H1 (cell line): ENCODE data around the gene UMAD1. TPM values are rescaled to one million over a fixed set of nuclear protein-coding genes. Genes with fewer than 3 reads are reported as not detected.

Source experiments
- CTCF ChIA-PET: fragments of 300-600 bp; sonication (Branson Sonifier 250); formaldehyde crosslinking; loops from one replicate; lab custom pipeline; 2021; ENCODE audit not compliant: partially characterized antibody; lab: Charles Lee
- POLR2A ChIA-PET: fragments of 300-600 bp; sonication (Branson Sonifier 250); formaldehyde crosslinking; loops from one replicate; lab custom pipeline; 2021; ENCODE audit warnings: inconsistent platforms; ENCODE audit not compliant: partially characterized antibody; lab: Charles Lee
- DNase-seq, 2 experiments: peaks; one replicate each; pipeline versions ENCODE4 v3.0.0 to v3.0.0-alpha.2; 2010 to 2022; ENCODE audit warnings: low spot score in 2 of 2, low read depth in 1 of 2, mixed read lengths in 1 of 2
- FAIRE-seq: peaks from 2 replicates; lab custom pipeline; 2011; peaks lifted over from hg19 to GRCh38; lab: Jason Lieb, UNC
- H2AFZ ChIP-seq: 2 replicates; pipeline ENCODE4 v1.8.1; 2012; ENCODE audit warnings: low read length, inconsistent platforms
- H2AK5ac ChIP-seq: 2 replicates; pipeline ENCODE4 v1.6.1; 2013; ENCODE audit warnings: low read depth, low read length
- H2BK120ac ChIP-seq: replicated peaks from 2 replicates; pipeline ENCODE3; 2013; ENCODE audit warnings: low read depth, low read length, inconsistent platforms
- H2BK12ac ChIP-seq: 2 replicates; pipeline ENCODE4 v1.6.1; 2013; ENCODE audit warnings: low read depth, low read length
- H2BK15ac ChIP-seq: 2 replicates; pipeline ENCODE4 v1.6.1; 2013; ENCODE audit warnings: low read length
- H2BK20ac ChIP-seq: 2 replicates; pipeline ENCODE4 v1.6.1; 2013; ENCODE audit warnings: low read length
- H2BK5ac ChIP-seq: 2 replicates; pipeline ENCODE4 v1.6.1; 2013; ENCODE audit warnings: low read depth, low read length
- H3K14ac ChIP-seq: 2 replicates; pipeline ENCODE4 v1.6.1; 2013; ENCODE audit warnings: inconsistent platforms; ENCODE audit not compliant: insufficient read length
- H3K18ac ChIP-seq: 2 replicates; pipeline ENCODE4 v1.6.1; 2013; ENCODE audit warnings: low read length; ENCODE audit errors: extremely low read depth
- H3K23ac ChIP-seq: 2 replicates; pipeline ENCODE4 v1.6.1; 2013; ENCODE audit warnings: inconsistent platforms; ENCODE audit not compliant: insufficient read length
- H3K23me2 ChIP-seq: 2 replicates; pipeline ENCODE4 v1.6.1; 2013; ENCODE audit warnings: low read depth, low read length
- H3K27ac ChIP-seq: 2 replicates; pipeline ENCODE4 v1.6.1; 2011; ENCODE audit warnings: low read depth, low read length, inconsistent platforms
- H3K27me3 ChIP-seq, 4 experiments: replicated peaks in 1 of 4; 1 replicate in 1 of 4; 2 replicates in 3 of 4; pipeline versions ENCODE4 v1.6.1 to v1.8.1; 2011 to 2013; ENCODE audit warnings: low read length in 3 of 4, mild to moderate bottlenecking in 3 of 4, inconsistent platforms in 2 of 4, mixed read lengths in 2 of 4, moderate library complexity in 1 of 4; ENCODE audit not compliant: control insufficient read depth in 3 of 4, insufficient read depth in 3 of 4; ENCODE audit errors: extremely low read depth in 1 of 4
- H3K36me3 ChIP-seq, 4 experiments: 2 replicates each; pipeline versions ENCODE4 v1.6.1 to v1.8.1; 2011 to 2013; ENCODE audit warnings: mild to moderate bottlenecking in 4 of 4, low read length in 3 of 4, moderate library complexity in 2 of 4, control low read depth in 1 of 4, inconsistent platforms in 1 of 4; ENCODE audit not compliant: insufficient read depth in 4 of 4, control insufficient read depth in 2 of 4
- H3K4ac ChIP-seq: replicated peaks from 2 replicates; pipeline ENCODE3; 2013; ENCODE audit warnings: low read length, low read depth, mixed read lengths, inconsistent platforms; ENCODE audit not compliant: insufficient read length
- H3K4me1 ChIP-seq, 4 experiments: replicated peaks in 1 of 4; 1 replicate in 1 of 4; 2 replicates in 3 of 4; pipeline versions ENCODE4 v1.6.1 to v1.8.1; 2011 to 2013; ENCODE audit warnings: low read length in 3 of 4, inconsistent platforms in 2 of 4, mixed read lengths in 1 of 4; ENCODE audit not compliant: insufficient read depth in 4 of 4, control insufficient read depth in 3 of 4
- H3K4me2 ChIP-seq, 2 experiments: 2 replicates each; pipeline versions ENCODE4 v1.6.1 to v1.8.1; 2011 to 2013; ENCODE audit warnings: low read depth in 2 of 2, low read length in 2 of 2, control low read depth in 1 of 2, inconsistent platforms in 1 of 2, mild to moderate bottlenecking in 1 of 2; ENCODE audit not compliant: insufficient read depth in 1 of 2
- H3K4me3 ChIP-seq, 4 experiments: fragments of 200-600, 300-600 bp in 1 of 4; sonication (generic), shearing (Covaris generic), sonication (Bioruptor Twin) in 1 of 4; 2 replicates each; pipeline versions ENCODE4 v1.5.1 to v1.8.1; 2011 to 2016; ENCODE audit warnings: low read length in 4 of 4, low read depth in 3 of 4, control low read depth in 2 of 4, inconsistent platforms in 2 of 4, mild to moderate bottlenecking in 2 of 4, mixed read lengths in 1 of 4, moderate library complexity in 1 of 4; ENCODE audit not compliant: insufficient read depth in 2 of 4; ENCODE audit errors: extremely low read depth in 1 of 4
- H3K56ac ChIP-seq: replicated peaks from 2 replicates; pipeline ENCODE3; 2013; ENCODE audit warnings: low read depth, mild to moderate bottlenecking, mixed read lengths, low read length, inconsistent platforms; ENCODE audit not compliant: insufficient read length
- H3K79me1 ChIP-seq: 2 replicates; pipeline ENCODE4 v1.6.1; 2013; ENCODE audit warnings: low read depth, low read length, control low read depth
- H3K79me2 ChIP-seq, 2 experiments: 2 replicates each; pipeline versions ENCODE4 v1.6.1 to v1.8.1; 2012 to 2013; ENCODE audit warnings: low read length in 2 of 2, mild to moderate bottlenecking in 2 of 2, inconsistent platforms in 1 of 2; ENCODE audit not compliant: insufficient read depth in 2 of 2, control insufficient read depth in 1 of 2
- H3K9ac ChIP-seq, 4 experiments: replicated peaks in 1 of 4; 1 replicate in 1 of 4; 2 replicates in 3 of 4; pipeline versions ENCODE4 v1.6.1 to v1.8.1; 2011 to 2013; ENCODE audit warnings: low read depth in 3 of 4, low read length in 3 of 4, control low read depth in 2 of 4, mild to moderate bottlenecking in 2 of 4, moderate library complexity in 2 of 4, inconsistent platforms in 1 of 4; ENCODE audit errors: extremely low read depth in 1 of 4
- H3K9me3 ChIP-seq, 2 experiments: 2 replicates each; pipeline versions ENCODE4 v1.6.1 to v1.8.1; 2012 to 2013; ENCODE audit warnings: mild to moderate bottlenecking in 2 of 2, moderate library complexity in 2 of 2, control low read depth in 1 of 2, inconsistent platforms in 1 of 2, low read depth in 1 of 2, low read length in 1 of 2, mixed read lengths in 1 of 2; ENCODE audit not compliant: insufficient read depth in 2 of 2
- H4K20me1 ChIP-seq, 2 experiments: replicated peaks in 1 of 2; 2 replicates each; pipeline versions ENCODE3 to v1.8.1; 2011 to 2013; ENCODE audit warnings: inconsistent platforms in 2 of 2, low read length in 2 of 2, mild to moderate bottlenecking in 1 of 2; ENCODE audit not compliant: insufficient read depth in 2 of 2, control insufficient read depth in 1 of 2
- H4K5ac ChIP-seq: 2 replicates; pipeline ENCODE4 v1.6.1; 2013; ENCODE audit warnings: low read length, low read depth, mixed read lengths, inconsistent platforms; ENCODE audit not compliant: insufficient read length
- H4K8ac ChIP-seq: 2 replicates; pipeline ENCODE4 v1.8.0; 2013; ENCODE audit warnings: mild to moderate bottlenecking, moderate library complexity, low read length, inconsistent platforms; ENCODE audit not compliant: insufficient read depth; ENCODE audit errors: extremely low read depth
- H4K91ac ChIP-seq: replicated peaks from 2 replicates; pipeline ENCODE3; 2013; ENCODE audit warnings: low read length, mixed read lengths, inconsistent platforms; ENCODE audit not compliant: insufficient read length
- ASH2L ChIP-seq: fragments of 200-600, 300-600 bp; sonication (generic); IDR thresholded peaks from one replicate; pipeline ENCODE4 v1.7.1; 2017; ENCODE audit warnings: low read length
- BACH1 ChIP-seq: IDR thresholded peaks from 2 replicates; pipeline ENCODE4 v1.6.1; 2012; ENCODE audit warnings: low read length, improper control_type of control experiment
- CEBPB ChIP-seq: IDR thresholded peaks from 2 replicates; pipeline ENCODE4 v1.6.1; 2012; ENCODE audit warnings: low read depth, low read length
- EP300 ChIP-seq, 2 experiments: IDR thresholded peaks; 1 replicate in 1 of 2; 2 replicates in 1 of 2; pipeline ENCODE4 v1.6.1; 2011 to 2012; ENCODE audit warnings: low read depth in 2 of 2, low read length in 2 of 2, mild to moderate bottlenecking in 2 of 2, borderline replicate concordance in 1 of 2, inconsistent platforms in 1 of 2, moderate library complexity in 1 of 2
- JUN ChIP-seq: IDR thresholded peaks from 2 replicates; pipeline ENCODE4 v1.6.1; 2011; ENCODE audit warnings: low read depth, mild to moderate bottlenecking, improper control_type of control experiment, low read length
- POU5F1 ChIP-seq: IDR thresholded peaks from 2 replicates; pipeline ENCODE4 v1.6.1; 2011; ENCODE audit warnings: low read depth, mild to moderate bottlenecking, low read length, moderate library complexity
- SAP30 ChIP-seq: fragments of 300-600 bp; sonication (generic); IDR thresholded peaks from 2 replicates; pipeline ENCODE4 v1.7.1; 2012; ENCODE audit warnings: low read length, moderate library complexity, mild to moderate bottlenecking, inconsistent platforms; ENCODE audit not compliant: insufficient read depth, insufficient replicate concordance
- SIRT6 ChIP-seq: IDR thresholded peaks from one replicate; pipeline ENCODE4 v1.7.1; 2012; ENCODE audit warnings: low read length, inconsistent platforms
- SIX5 ChIP-seq: IDR thresholded peaks from 2 replicates; pipeline ENCODE4 v1.6.1; 2011; ENCODE audit warnings: mild to moderate bottlenecking, low read depth, low read length
- SP1 ChIP-seq: IDR thresholded peaks from 2 replicates; pipeline ENCODE4 v1.6.1; 2011; ENCODE audit warnings: low read depth, low read length
- SP2 ChIP-seq: IDR thresholded peaks from 2 replicates; pipeline ENCODE4 v1.6.1; 2012; ENCODE audit warnings: mild to moderate bottlenecking, low read length, inconsistent platforms
- TEAD4 ChIP-seq: IDR thresholded peaks from 2 replicates; pipeline ENCODE4 v1.6.1; 2012; ENCODE audit warnings: low read depth, low read length, inconsistent platforms, mixed read lengths
- WGBS, 2 experiments: shearing (Covaris generic) in 1 of 2; methylation state at CpG; one replicate each; pipeline versions ENCODE4 v1.1.6 to v1.1.7; 2013 to 2015; ENCODE audit warnings: low lambda C conversion rate in 2 of 2, mixed read lengths in 2 of 2, inconsistent platforms in 1 of 2, low coverage in 1 of 2, missing lambda C conversion rate in 1 of 2; ENCODE audit not compliant: insufficient replicate concordance in 2 of 2, insufficient coverage in 1 of 2, insufficient read length in 1 of 2; ENCODE audit errors: extremely low coverage in 1 of 2, missing lambda C conversion rate in 1 of 2; 5-methylcytosine and 5-hydroxymethylcytosine counted together
- polyA plus RNA-seq, 7 experiments: library from polyadenylated mRNA; depleted of rRNA in 3 of 7; stranded (reverse) in 5 of 7; unstranded in 2 of 7; fragments of >200 nt in 5 of 7; fragments of 200-250 nt in 2 of 7; gene quantifications; 1 replicate in 5 of 7; 2 replicates in 1 of 7; 4 replicates in 1 of 7; pipeline versions ENCODE4 v1.2.1 to v1.2.3, GENCODE V29; 2011 to 2013; ENCODE audit warnings: missing spikeins in 2 of 7, mixed read lengths in 2 of 7
- total RNA-seq: library from RNA; stranded (reverse); fragmentation: NEBNext Ultra II Directional; extraction: Animal tissue kit (Norgen Biotek cat#: 25700); gene quantifications from 2 replicates; pipeline ENCODE4 v1.2.1, GENCODE V29; 2021
- TF ChIP-seq, protein P1 (sequence below): IDR thresholded peaks from 2 replicates; pipeline ENCODE4 v1.6.1; 2012; ENCODE audit warnings: inconsistent platforms
- TF ChIP-seq, protein P2 (sequence below): IDR thresholded peaks from 2 replicates; pipeline ENCODE4 v1.6.1; 2012; ENCODE audit warnings: inconsistent platforms

UMAD1 gene
- total and polyA plus RNA-seq, 2 of the 8 experiments (the other 6 are each of a cell fraction or from before 2014, with no cell fraction given), result 10.4 to 12.3 TPM

DNA sequence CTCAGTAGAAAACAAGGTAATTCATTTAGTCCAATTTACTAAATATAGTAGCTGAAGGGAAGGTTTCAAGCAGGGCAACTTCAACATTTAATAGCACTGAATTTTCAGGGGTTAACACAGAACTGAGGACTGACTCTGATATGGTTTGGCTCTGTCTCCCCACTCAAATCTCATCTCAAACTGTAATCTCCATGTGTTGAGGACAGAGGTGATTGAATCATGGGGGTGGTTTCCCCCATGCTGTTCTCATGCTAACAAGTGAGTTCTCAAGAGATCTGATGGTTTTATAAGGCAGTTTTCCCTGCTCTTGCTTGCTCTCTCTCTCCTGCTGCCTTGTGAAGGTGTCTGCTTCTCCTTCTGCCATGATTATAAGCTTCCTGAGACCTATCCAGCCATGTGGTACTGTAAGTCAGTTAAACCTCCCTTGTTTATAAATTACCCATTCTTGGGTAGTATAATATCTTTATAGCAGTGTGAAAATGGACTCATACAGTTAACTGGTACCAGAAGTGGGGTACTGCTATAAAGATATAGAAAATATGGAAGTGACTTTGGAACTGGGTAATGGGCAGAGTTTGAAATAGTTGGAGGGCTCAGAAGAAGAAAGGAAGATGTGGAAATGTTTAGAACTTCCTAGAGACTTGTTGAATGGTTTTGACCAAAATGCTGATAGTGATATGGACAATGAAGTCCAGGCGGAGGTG lies 9.8 kb upstream of the UMAD1 start:
- H4K91ac ChIP-seq, result no peak overlapping the region
- no peak overlapping the region for H3K9ac ChIP-seq
- DNase-seq (no peak), FAIRE-seq (no peak)
- H3K18ac ChIP-seq, result no peak overlapping the region
- H2AFZ ChIP-seq, result no peak overlapping the region
- no peak overlapping the region for H3K14ac ChIP-seq
- no peak overlapping the region for H2BK20ac ChIP-seq
- no peak overlapping the region for H4K8ac ChIP-seq
- H3K36me3 ChIP-seq, result no peaks in the 10 kb centered on the region
- H3K4ac ChIP-seq, result no peak overlapping the region
- no peak overlapping the region for H3K4me3 ChIP-seq
- no peak overlapping the region for H2BK5ac ChIP-seq
- WGBS, 2 experiments, result 91% methylated on average over 1 of the region's 1 CpG; no CpG with 5 or more reads in 1 of the 2 experiments
- H3K23ac ChIP-seq, result no peak overlapping the region
- H3K4me1 ChIP-seq, result no peaks in the 10 kb centered on the region
- no peak overlapping the region for H2BK12ac ChIP-seq
- no peaks in the 10 kb centered on the region for H3K23me2 ChIP-seq
- CTCF ChIA-PET, result no interaction called here
- H3K4me2 ChIP-seq, result no peak overlapping the region
- no peaks in the 10 kb centered on the region for H3K79me2 ChIP-seq
- peaks cover under 1 to 8% of the 10 kb centered on the region in 2 experiments; a peak in 2 of 4 replicates for H3K9me3 ChIP-seq
- no peak overlapping the region for H2AK5ac ChIP-seq
- POLR2A ChIA-PET, result no interaction called here
- H3K79me1 ChIP-seq, result no peaks in the 10 kb centered on the region
- no peak overlapping the region for H2BK15ac ChIP-seq
- H2BK120ac ChIP-seq, result no peak overlapping the region
- no peak overlapping the region for H3K56ac ChIP-seq
- no peak overlapping the region for H3K27ac ChIP-seq
- no peak overlapping the region for H4K5ac ChIP-seq
- no peaks in the 10 kb centered on the region for H4K20me1 ChIP-seq
- H3K27me3 ChIP-seq, result no peaks in the 10 kb centered on the region
- no peak for TF ChIP-seq SP2
- TF ChIP-seq CEBPB, result no peak
- no peak for TF ChIP-seq EP300 (IDR thresholded peaks at IDR 0.05; ENCODE audit: borderline replicate concordance in 1 of 2, low read depth in 2 of 2, low read length in 2 of 2)
- TF ChIP-seq ASH2L, result no peak
- TF ChIP-seq, protein P1, sequence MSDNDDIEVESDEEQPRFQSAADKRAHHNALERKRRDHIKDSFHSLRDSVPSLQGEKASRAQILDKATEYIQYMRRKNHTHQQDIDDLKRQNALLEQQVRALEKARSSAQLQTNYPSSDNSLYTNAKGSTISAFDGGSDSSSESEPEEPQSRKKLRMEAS, result no peak
- no peak for TF ChIP-seq SP1
- no peak for TF ChIP-seq BACH1
- TF ChIP-seq, protein P2, sequence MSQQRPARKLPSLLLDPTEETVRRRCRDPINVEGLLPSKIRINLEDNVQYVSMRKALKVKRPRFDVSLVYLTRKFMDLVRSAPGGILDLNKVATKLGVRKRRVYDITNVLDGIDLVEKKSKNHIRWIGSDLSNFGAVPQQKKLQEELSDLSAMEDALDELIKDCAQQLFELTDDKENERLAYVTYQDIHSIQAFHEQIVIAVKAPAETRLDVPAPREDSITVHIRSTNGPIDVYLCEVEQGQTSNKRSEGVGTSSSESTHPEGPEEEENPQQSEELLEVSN, result no peak
- no peak for TF ChIP-seq JUN
- no peak for TF ChIP-seq SIRT6
- no peak for TF ChIP-seq SIX5
- no peak for TF ChIP-seq POU5F1
- TF ChIP-seq SAP30, result no peak
- TF ChIP-seq TEAD4, result no peak
